Ovary (tissue), 9 donors: ENCODE data around the gene ALDH1A3. TPM values are rescaled to one million over a fixed set of nuclear protein-coding genes. Genes with fewer than 3 reads are reported as not detected.

ENCODE experiments used
- DNase-seq, 5 donors: peaks; one replicate each; pipeline ENCODE4 v3.0.0-alpha.2; 2019 to 2020
- H3K27ac ChIP-seq, 2 donors: fragments of 200-600 bp; one replicate each; pipeline versions ENCODE4 v1.5.1 to v1.8.0; 2019 to 2022
- H3K27me3 ChIP-seq: fragments of 200-600 bp; one replicate; pipeline ENCODE4 v1.8.0; 2022
- H3K36me3 ChIP-seq: fragments of 200-600 bp; sonication (generic); one replicate; pipeline ENCODE4 v1.5.1; 2019
- H3K4me1 ChIP-seq: one replicate; pipeline ENCODE4 v1.8.1; 2013; ENCODE audit warnings: mild to moderate bottlenecking, moderate library complexity; ENCODE audit not compliant: insufficient read depth
- H3K4me3 ChIP-seq: fragments of 200-600 bp; sonication (generic); one replicate; pipeline ENCODE4 v1.5.1; 2017
- H3K9me3 ChIP-seq, 2 donors: fragments of 200-600 bp in 1 of 2; sonication (generic) in 1 of 2; one replicate each; pipeline versions ENCODE4 v1.5.1 to v1.8.1; 2013 to 2019; ENCODE audit warnings: mild to moderate bottlenecking in 1 of 2, moderate library complexity in 1 of 2
- CTCF ChIP-seq, 3 donors: fragments of 450-650 bp in 2 of 3; fragments of 200-600 bp in 1 of 3; IDR thresholded peaks; one replicate each; pipeline versions ENCODE4 v1.5.1 to v1.8.0; 2016 to 2022; ENCODE audit warnings: antibody characterized with exemption in 3 of 3, mild to moderate bottlenecking in 1 of 3
- EP300 ChIP-seq: sonication (generic); formaldehyde crosslinking; IDR thresholded peaks from one replicate; pipeline ENCODE4 v1.6.1; 2017; ENCODE audit warnings: antibody characterized with exemption
- POLR2A ChIP-seq: fragments of 450-650 bp; IDR thresholded peaks from one replicate; pipeline ENCODE4 v1.6.1; 2017; ENCODE audit warnings: antibody characterized with exemption, mild to moderate bottlenecking, moderate library complexity
- WGBS, 3 donors: extraction: QIAGEN DNeasy Blood & Tissue Kit in 1 of 3; methylation state at CpG; one replicate each; pipeline versions ENCODE4 v1.1.5 to v1.1.7; 2013 to 2017; 5-methylcytosine and 5-hydroxymethylcytosine counted together
- intact Hi-C, 4 donors: fragments of 100-400 bp; cut with DNase I; formaldehyde crosslinking; loops; one replicate each; pipeline versions ENCODE4 v1.11.0 to v1.15.1; 2022 to 2023
- polyA plus RNA-seq, 2 donors: library from polyadenylated mRNA; stranded (reverse); fragments of 200-250 nt in 1 of 2; fragments of 350-450 nt in 1 of 2; fragmentation: Illumina TruSeq in 1 of 2; extraction: RNeasy Lipid Tissue Mini Kit (QIAGEN cat#74804) in 1 of 2; gene quantifications; one replicate each; pipeline ENCODE4 v1.2.3, GENCODE V29; 2013 to 2014
- total RNA-seq, 7 donors: library from RNA; depleted of rRNA in 2 of 7; stranded (reverse); fragments of >200 nt in 2 of 7; fragmentation: NEBNext Ultra II Directional in 3 of 7; extraction: Animal tissue kit (Norgen Biotek cat#: 25700) in 3 of 7; gene quantifications; one replicate each; pipeline versions ENCODE4 v1.1.0 to v1.2.4, GENCODE V29; 2016 to 2023
- donor health status: DM: no; HTN: no; CAD: no; lungs with moderate emphysema.
- donor health status: DM: no; HTN: no; CAD: no.
- donor health status: Bipolar disorder and iron deficiency.
- donor health status: DM: yes; HTN: yes; CAD: no.
- donor health status: DM: no; HTN: no; CAD: no.
- donor health status: DM: yes; HTN: yes; CAD: no.

ALDH1A3 gene
- total and polyA plus RNA-seq, 9 donors = 2.2 to 73.2 (median 9.9) TPM

- H3K4me3 ChIP-seq = no peak overlapping the region
- intact Hi-C loops = no loop called here
- no peaks in the 10 kb centered on the region for H3K9me3 ChIP-seq
- TF ChIP-seq CTCF (IDR thresholded peaks at IDR 0.05) = no peak
- TF ChIP-seq POLR2A = no peak
- TF ChIP-seq EP300 = no peak
- H3K36me3 ChIP-seq = no peaks in the 10 kb centered on the region
- DNase-seq = no peak
- H3K4me1 ChIP-seq = peaks cover 2% of the 10 kb centered on the region
- 71 to 81% (median 77%) methylated on average over 10 of the region's 10 CpGs for WGBS, 3 donors
- H3K27me3 ChIP-seq = no peaks in the 10 kb centered on the region
- no peak overlapping the region for H3K27ac ChIP-seq
Measured at GRCh38 chr15:100880897-100881242, 1.2 kb downstream of the ALDH1A3 start.

GRCh38 chr15:100881573-100882336 lies 2.1 kb downstream of the ALDH1A3 start:
- DNase-seq = no peak
- WGBS, 3 donors = 92 to 94% (median 93%) methylated on average over 14 of the region's 14 CpGs
- H3K4me1 ChIP-seq = peaks cover 2% of the 10 kb centered on the region
- H3K9me3 ChIP-seq = no peaks in the 10 kb centered on the region
- H3K36me3 ChIP-seq = no peaks in the 10 kb centered on the region
- no peaks in the 10 kb centered on the region for H3K27me3 ChIP-seq
- intact Hi-C loops = no loop called here
- H3K27ac ChIP-seq = no peak overlapping the region
- no peak overlapping the region for H3K4me3 ChIP-seq
- TF ChIP-seq EP300 = no peak

- DNase-seq = no peak
- intact Hi-C loops = no loop called here
- Histone ChIP-seq H3K27me3 (no peaks in the 10 kb centered on the region), H3K9me3 (no peaks in the 10 kb centered on the region), H3K4me1 (peaks cover 5% of the 10 kb centered on the region), H3K36me3 (no peaks in the 10 kb centered on the region), H3K27ac (no peak overlapping the region), H3K4me3 (no peak overlapping the region)
- WGBS, 3 donors = 75 to 79% (median 76%) methylated on average over 8 of the region's 8 CpGs
- TF ChIP-seq CTCF (IDR thresholded peaks at IDR 0.05) (no peak), EP300 (no peak), POLR2A (no peak)
Measured at GRCh38 chr15:100885116-100885515, 5.5 kb downstream of the ALDH1A3 start.

GRCh38 chr15:100885811-100886210 lies 6.2 kb downstream of the ALDH1A3 start:
- no peaks in the 10 kb centered on the region for H3K27me3 ChIP-seq
- H3K36me3 ChIP-seq = no peaks in the 10 kb centered on the region
- no peaks in the 10 kb centered on the region for H3K9me3 ChIP-seq
- no peak overlapping the region for H3K4me3 ChIP-seq
- no peak overlapping the region for H3K27ac ChIP-seq
- no peak for TF ChIP-seq CTCF (IDR thresholded peaks at IDR 0.05)
- no peak for TF ChIP-seq EP300
- TF ChIP-seq POLR2A = no peak
- DNase-seq = no peak
- H3K4me1 ChIP-seq = peaks cover 3% of the 10 kb centered on the region
- intact Hi-C loops = no loop called here
- 81 to 86% (median 81%) methylated on average over 7 of the region's 7 CpGs for WGBS, 3 donors

GRCh38 chr15:100887211-100887913 lies 7.7 kb downstream of the ALDH1A3 start:
- 83 to 88% (median 87%) methylated on average over 22 of the region's 22 CpGs for WGBS, 3 donors
- Histone ChIP-seq H3K36me3 (no peaks in the 10 kb centered on the region), H3K4me3 (no peak overlapping the region), H3K27ac (no peak overlapping the region), H3K4me1 (peaks cover 3% of the 10 kb centered on the region), H3K9me3 (no peaks in the 10 kb centered on the region), H3K27me3 (no peaks in the 10 kb centered on the region)
- TF ChIP-seq EP300 (no peak), CTCF (IDR thresholded peaks at IDR 0.05) (no peak), POLR2A (no peak)
- intact Hi-C loops = no loop called here
- DNase-seq = no peak
